K562 (cell line): ENCODE measurements around the gene PITPNM1. TPM values are rescaled to one million over a fixed set of nuclear protein-coding genes. Genes with fewer than 3 reads are reported as not detected.
"Not testable (repeated sequence)": the region's sequence is repeated elsewhere in the genome, so short reads cannot be mapped to it uniquely, and the experiment has no call there.

Experiments
- ATAC-seq: fragments of 200-7000 bp; cut with Tn5 transposase; 3 replicates; pipeline ENCODE4 v1.9.1; 2020; ENCODE audit warnings: moderate library complexity
- BruUV-seq: library from RNA; stranded (reverse); fragments of 400-500 nt; replicated peaks from 2 replicates; lab custom pipeline; 2021; lab: Mats Ljungman, UMichigan
- CTCF ChIA-PET: fragments of 300-600 bp; formaldehyde crosslinking; extraction: SDS; loops from one replicate; lab custom pipeline; 2021; ENCODE audit warnings: low intra/inter-chr PET ratio; lab: Yijun Ruan, JAX
- POLR2A ChIA-PET: fragments of 300-600, 350-650 bp; sonication (Branson Sonifier 250); formaldehyde crosslinking; extraction: SDS; loops from one replicate; lab custom pipeline; 2021; ENCODE audit warnings: antibody characterized with exemption, inconsistent platforms; lab: Yijun Ruan, JAX
- DNase-seq, 4 experiments: peaks; one replicate each; pipeline versions ENCODE4 v3.0.0 to v3.0.0-alpha.2; 2011 to 2018; ENCODE audit warnings: low spot score in 3 of 4, mixed read lengths in 3 of 4; ENCODE audit errors: extremely low read depth in 1 of 4
- FAIRE-seq: peaks from 2 replicates; lab custom pipeline; 2011; peaks lifted over from hg19 to GRCh38; lab: Jason Lieb, UNC
- H2AFZ ChIP-seq: 2 replicates; pipeline ENCODE4 v1.6.0; 2011; ENCODE audit warnings: low read depth, low read length, control low read depth, inconsistent platforms
- H3K27ac ChIP-seq: fragments of 200-600 bp; 3 replicates; pipeline ENCODE4 v1.8.0; 2011; ENCODE audit warnings: low read depth, mild to moderate bottlenecking, control low read depth, inconsistent platforms, low read length, moderate library complexity, mixed read lengths; ENCODE audit errors: extremely low read depth
- H3K27me3 ChIP-seq, 2 experiments: fragments of 300-600 bp in 1 of 2; 2 replicates in 1 of 2; 3 replicates in 1 of 2; pipeline versions ENCODE4 v1.6.0 to v1.8.0; 2011; ENCODE audit warnings: inconsistent platforms in 2 of 2, low read length in 2 of 2, mild to moderate bottlenecking in 1 of 2, mixed read lengths in 1 of 2, moderate library complexity in 1 of 2; ENCODE audit not compliant: control insufficient read depth in 2 of 2, insufficient read depth in 2 of 2
- H3K36me3 ChIP-seq: fragments of 300-600 bp; 3 replicates; pipeline ENCODE4 v1.8.0; 2011; ENCODE audit warnings: mild to moderate bottlenecking, low read length, inconsistent platforms; ENCODE audit not compliant: control insufficient read depth, insufficient read depth
- H3K4me1 ChIP-seq, 2 experiments: fragments of 200-600 bp in 1 of 2; replicated peaks in 1 of 2; 2 replicates in 1 of 2; 3 replicates in 1 of 2; pipeline versions ENCODE4 v1.5.1 to v1.8.0; 2011; ENCODE audit warnings: inconsistent platforms in 2 of 2, low read length in 2 of 2, mild to moderate bottlenecking in 1 of 2, mixed read lengths in 1 of 2, moderate library complexity in 1 of 2; ENCODE audit not compliant: control insufficient read depth in 2 of 2, insufficient read depth in 2 of 2
- H3K4me2 ChIP-seq: 2 replicates; pipeline ENCODE4 v1.6.1; 2011; ENCODE audit warnings: low read length, control low read depth, inconsistent platforms, mixed read lengths; ENCODE audit not compliant: insufficient read depth
- H3K4me3 ChIP-seq: fragments of 200-600 bp; sonication (generic), shearing (Covaris generic); 2 replicates; pipeline ENCODE4 v1.5.1; 2016; ENCODE audit warnings: control low read depth, inconsistent platforms
- H3K79me2 ChIP-seq: fragments of 200-600 bp; 3 replicates; pipeline ENCODE4 v1.8.0; 2011; ENCODE audit warnings: low read length, inconsistent platforms; ENCODE audit not compliant: control insufficient read depth, insufficient read depth
- H3K9ac ChIP-seq, 2 experiments: 2 replicates each; pipeline versions ENCODE4 v1.6.0 to v1.6.1; 2011; ENCODE audit warnings: low read depth in 2 of 2, low read length in 2 of 2, control low read depth in 1 of 2, inconsistent platforms in 1 of 2, mild to moderate bottlenecking in 1 of 2, mixed read lengths in 1 of 2; ENCODE audit not compliant: insufficient read depth in 1 of 2
- H3K9me1 ChIP-seq: one replicate; pipeline ENCODE4 v1.6.0; 2011; ENCODE audit warnings: inconsistent platforms, mild to moderate bottlenecking, low read length, moderate library complexity; ENCODE audit not compliant: control insufficient read depth, insufficient read depth
- H3K9me3 ChIP-seq: replicated peaks from 2 replicates; pipeline ENCODE4 v1.5.1; 2011; ENCODE audit warnings: low read depth, low read length, inconsistent platforms; ENCODE audit not compliant: control insufficient read depth, insufficient read depth
- H4K20me1 ChIP-seq: replicated peaks from 2 replicates; pipeline ENCODE4 v1.6.1; 2011; ENCODE audit warnings: low read length, inconsistent platforms, mixed read lengths; ENCODE audit not compliant: control insufficient read depth, insufficient read depth
- CLOCK ChIP-seq: fragments of 250-450 bp; sonication (Bioruptor Pico); IDR thresholded peaks from 2 replicates; pipeline ENCODE4 v1.4.0; 2020; ENCODE audit warnings: mild to moderate bottlenecking, moderate library complexity, borderline replicate concordance
- ETV1 ChIP-seq: fragments of 450-650 bp; conservative IDR thresholded peaks from 2 replicates; pipeline ENCODE4 v1.6.1; 2016; ENCODE audit warnings: missing genetic modification characterization, control low read depth, low read depth, missing compliant biosample characterization
- GABPA ChIP-seq: fragments of 200-800 bp; sonication (Bioruptor generic); conservative IDR thresholded peaks from 2 replicates; pipeline ENCODE4 v1.6.1; 2016; ENCODE audit warnings: low read depth, missing genetic modification characterization, missing compliant biosample characterization
- KAT7 ChIP-seq: sonication (generic); formaldehyde crosslinking; IDR thresholded peaks from 2 replicates; pipeline ENCODE4 v1.8.0; 2022; ENCODE audit warnings: missing genetic modification reagents, mild to moderate bottlenecking, borderline replicate concordance
- SMAD2 ChIP-seq: fragments of 150-350 bp; IDR thresholded peaks from 2 replicates; pipeline ENCODE4 v1.6.1; 2014; ENCODE audit warnings: low read depth, mild to moderate bottlenecking, low read length
- WGBS: fragments of 100-300 bp; shearing (Covaris generic); methylation state at CpG from one replicate; pipeline ENCODE4 v1.1.6; 2016; ENCODE audit warnings: low coverage, mixed read lengths; ENCODE audit not compliant: insufficient coverage; ENCODE audit errors: missing lambda C conversion rate; 5-methylcytosine and 5-hydroxymethylcytosine counted together
- in situ Hi-C: fragments of 300-500 bp; cut with MboI; formaldehyde crosslinking; loops from 4 replicates; pipeline ENCODE4 v1.15.0; 2018; ENCODE audit warnings: inconsistent platforms, mixed read lengths
- intact Hi-C: fragments of 100-400 bp; cut with micrococcal nuclease; formaldehyde crosslinking; loops from 2 replicates; pipeline ENCODE4 v1.14.2; 2022
- polyA plus RNA-seq, 8 experiments: library from polyadenylated mRNA; depleted of rRNA in 4 of 8; stranded (reverse) in 5 of 8; unstranded in 3 of 8; fragments of >200 nt; fragmentation: Nextera tagmentation in 2 of 8; fragmentation: Illumina TruSeq in 1 of 8; extraction: Ambion mirVana in 2 of 8; extraction: Trizol in 1 of 8; gene quantifications; 2 replicates each; pipeline versions ENCODE4 v1.2.1 to v1.2.3, GENCODE V29; 2011 to 2014; ENCODE audit warnings: inconsistent platforms in 1 of 8, missing spikeins in 1 of 8
- total RNA-seq, 7 experiments: library from RNA; depleted of rRNA in 6 of 7; stranded (reverse); fragments of >200 nt in 6 of 7; fragmentation: Illumina TruSeq in 2 of 7; extraction: Trizol in 2 of 7; gene quantifications; 2 replicates each; pipeline versions ENCODE4 v1.2.1 to v1.2.3, GENCODE V29; 2011 to 2021; ENCODE audit warnings: low replicate concordance in 1 of 7

The PITPNM1 gene
- total and polyA plus RNA-seq, 9 of the 15 experiments (the other 6 are each of a cell fraction or from before 2014, with no cell fraction given), result 0.11 to 53.7 (median 16.0) TPM

GRCh38 chr11:67548555-67549110 is 43.5 kb upstream of the PITPNM1 start (continued):
- TF ChIP-seq GABPA (tag) (no peak), CLOCK (CRISPR knock-in tag) (no peak), KAT7 (no peak), ETV1 (tag) (no peak), SMAD2 (no peak)

GRCh38 chr11:67548112-67548511 is 42.9 kb upstream of the PITPNM1 start:
- H3K4me2 ChIP-seq, H3K36me3 ChIP-seq, H3K27ac ChIP-seq, H4K20me1 ChIP-seq, H3K27me3 ChIP-seq, H3K79me2 ChIP-seq, H3K9ac ChIP-seq, intact Hi-C loops, H3K9me3 ChIP-seq, H2AFZ ChIP-seq, H3K4me3 ChIP-seq, H3K9me1 ChIP-seq, FAIRE-seq, CTCF ChIA-PET, DNase-seq, ATAC-seq, BruUV-seq: not testable (repeated sequence)
- H3K4me1 ChIP-seq, result peaks cover 9 to 11% of the 10 kb centered on the region in 2 experiments; a peak in 3 of 5 replicates
- WGBS, result 21% methylated on average over 4 of the region's 4 CpGs
- in situ Hi-C loops, result loop anchor here (25.0 kb wide), 1 partner anchor 1139 kb away; the partner anchor contains the start of gene GAL
- POLR2A ChIA-PET, result interaction anchor here (0.7 to 0.9 kb wide), 3 partner anchors 9 to 141 kb away, joined by 3 to 4 read pairs (median 3); no protein-coding TSS in a partner anchor
